ENCODE measurements around the gene CLIC4.
"Not testable (repeated sequence)": the region's sequence is repeated elsewhere in the genome, so short reads cannot be mapped to it uniquely, and the experiment has no call there.

CLIC4 gene

GRCh38 chr1:24884751-24885150, 139.5 kb downstream of the CLIC4 start:
- H3K4me1 ChIP-seq (ENCODE audit: control insufficient read depth in 2 of 2, insufficient read depth in 2 of 2, low read length in 2 of 2) = peaks cover 0 to 2% of the 10 kb centered on the region in 2 donors
- H3K27me3 ChIP-seq (ENCODE audit: control insufficient read depth in 2 of 2, insufficient read depth in 2 of 2, low read length in 2 of 2) = no peaks in the 10 kb centered on the region
- no peaks in the 10 kb centered on the region for H3K9me3 ChIP-seq (ENCODE audit: control insufficient read depth in 2 of 2, low read length in 2 of 2)
- H3K4me3 ChIP-seq (ENCODE audit: low read length in 2 of 2) = no peak overlapping the region
- no peaks in the 10 kb centered on the region for H3K36me3 ChIP-seq (ENCODE audit: control insufficient read depth in 2 of 2, insufficient read depth in 2 of 2, low read length in 2 of 2)
- no peak overlapping the region for H3K9ac ChIP-seq (ENCODE audit: low read depth in 1 of 2, low read length in 2 of 2)
- H3K27ac ChIP-seq (ENCODE audit: low read depth in 2 of 2, low read length in 2 of 2) = no peak overlapping the region

GRCh38 chr1:24886241-24886640, 141.0 kb downstream of the CLIC4 start:
- H3K27me3 ChIP-seq (ENCODE audit: control insufficient read depth in 2 of 2, insufficient read depth in 2 of 2, low read length in 2 of 2) = no peaks in the 10 kb centered on the region

DNA sequence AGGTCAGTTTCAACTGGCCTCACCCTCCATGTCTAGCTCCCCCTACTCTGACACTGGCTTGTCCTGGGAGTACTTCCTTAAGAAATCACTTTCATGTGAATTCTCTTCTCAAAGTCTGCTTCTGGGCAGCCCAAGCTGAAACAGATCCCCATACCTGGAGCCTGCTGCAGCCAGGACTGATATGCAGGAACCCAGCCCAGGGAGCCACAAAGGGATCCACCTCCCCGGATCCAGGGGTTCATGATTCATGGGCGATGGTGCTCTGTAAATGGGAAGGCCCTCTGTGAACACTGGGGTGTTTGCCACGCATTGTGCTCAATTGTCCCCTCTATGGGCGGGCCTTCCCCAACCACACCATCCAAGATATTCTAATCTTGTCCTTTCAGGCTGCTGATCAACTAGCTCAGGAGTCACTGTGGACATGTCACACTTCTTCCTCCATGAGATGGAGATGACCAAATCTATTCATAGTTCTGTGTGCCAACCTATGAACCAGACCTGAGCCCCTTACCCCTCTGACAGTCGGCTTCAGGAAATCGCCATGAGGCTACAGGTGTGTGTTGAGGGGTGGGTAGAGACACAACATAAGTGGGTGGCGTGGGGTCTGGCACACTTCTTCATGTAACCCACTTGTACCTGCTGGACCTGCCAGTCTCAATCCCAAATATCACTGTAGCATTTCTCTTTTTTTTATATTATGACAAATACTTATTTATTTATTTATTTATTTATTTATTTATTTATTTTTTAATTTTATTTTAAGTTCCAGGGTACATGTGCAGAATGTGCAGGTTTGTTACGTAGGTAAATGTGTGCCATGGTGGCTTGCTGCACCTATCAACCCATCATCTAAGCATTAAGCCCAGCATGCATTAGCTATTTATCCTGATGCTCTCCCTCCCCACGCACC, 143.1 kb downstream of the CLIC4 start:
- no peak overlapping the region for H3K9ac ChIP-seq (ENCODE audit: low read depth in 1 of 2, low read length in 2 of 2)
- H3K36me3 ChIP-seq (ENCODE audit: control insufficient read depth in 2 of 2, insufficient read depth in 2 of 2, low read length in 2 of 2) = no peaks in the 10 kb centered on the region
- H3K9me3 ChIP-seq (ENCODE audit: control insufficient read depth in 2 of 2, low read length in 2 of 2) = no peaks in the 10 kb centered on the region
- H3K27ac ChIP-seq (ENCODE audit: low read depth in 2 of 2, low read length in 2 of 2) = no peak overlapping the region
- H3K4me1 ChIP-seq (ENCODE audit: control insufficient read depth in 2 of 2, insufficient read depth in 2 of 2, low read length in 2 of 2) = peaks cover 2 to 18% of the 10 kb centered on the region in 2 donors
- no peak overlapping the region for H3K4me3 ChIP-seq (ENCODE audit: low read length in 2 of 2)
- no peaks in the 10 kb centered on the region for H3K27me3 ChIP-seq (ENCODE audit: control insufficient read depth in 2 of 2, insufficient read depth in 2 of 2, low read length in 2 of 2)

More at GRCh38 chr1:24886241-24886640, 141.0 kb downstream of the CLIC4 start:
- Histone ChIP-seq H3K36me3 (ENCODE audit: control insufficient read depth in 2 of 2, insufficient read depth in 2 of 2, low read length in 2 of 2) (no peaks in the 10 kb centered on the region), H3K9ac (ENCODE audit: low read depth in 1 of 2, low read length in 2 of 2) (no peak overlapping the region), H3K4me1 (ENCODE audit: control insufficient read depth in 2 of 2, insufficient read depth in 2 of 2, low read length in 2 of 2) (peaks cover 2 to 8% of the 10 kb centered on the region in 2 donors), H3K9me3 (ENCODE audit: control insufficient read depth in 2 of 2, low read length in 2 of 2) (no peaks in the 10 kb centered on the region), H3K27ac (ENCODE audit: low read depth in 2 of 2, low read length in 2 of 2) (no peak overlapping the region), H3K4me3 (ENCODE audit: low read length in 2 of 2) (no peak overlapping the region)

DNA sequence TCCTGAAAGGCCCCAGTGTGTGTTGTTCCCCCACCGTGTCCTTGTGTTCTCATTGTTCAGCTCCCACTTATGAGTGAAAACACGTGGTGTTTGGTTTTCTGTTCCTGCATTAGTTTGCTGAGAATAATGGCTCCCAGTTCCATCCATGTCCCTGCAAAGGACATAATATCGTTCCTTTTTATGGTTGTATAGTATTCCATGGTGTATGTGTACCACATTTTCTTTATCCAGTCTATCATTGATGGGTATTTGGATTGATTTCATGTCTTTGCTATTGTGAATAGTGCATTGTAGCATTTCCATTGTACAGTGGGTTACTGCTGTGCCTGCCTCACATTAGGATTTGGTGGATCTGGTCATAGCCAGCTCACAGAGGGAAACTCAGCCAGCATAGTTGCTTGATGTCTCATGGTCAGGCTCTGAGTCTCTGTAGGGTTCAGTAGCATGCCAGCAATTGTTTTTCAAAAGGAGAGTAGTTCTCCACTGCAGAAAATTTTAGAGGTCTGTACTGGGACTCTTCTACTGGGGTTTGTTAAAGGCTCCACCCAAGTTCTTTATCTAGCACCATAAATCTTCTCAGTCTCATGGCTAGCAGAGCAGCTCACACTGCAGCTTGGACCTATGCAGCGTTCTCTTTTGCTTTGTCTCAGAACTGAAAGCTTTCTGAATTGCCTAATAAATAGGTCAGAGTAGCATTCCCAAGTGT, 143.9 kb downstream of the CLIC4 start:
- Histone ChIP-seq H3K36me3 (ENCODE audit: control insufficient read depth in 2 of 2, insufficient read depth in 2 of 2, low read length in 2 of 2) (no peaks in the 10 kb centered on the region), H3K27me3 (ENCODE audit: control insufficient read depth in 2 of 2, insufficient read depth in 2 of 2, low read length in 2 of 2) (no peaks in the 10 kb centered on the region)

GRCh38 chr1:24890887-24891286, 145.6 kb downstream of the CLIC4 start:
- H3K27ac ChIP-seq (ENCODE audit: low read depth in 2 of 2, low read length in 2 of 2) = peak overlapping the region in 1 of 2 donors; percentile 42
- no peak overlapping the region for H3K9ac ChIP-seq (ENCODE audit: low read depth in 1 of 2, low read length in 2 of 2)
- H3K4me3 ChIP-seq (ENCODE audit: low read length in 2 of 2) = no peak overlapping the region
- H3K4me1 ChIP-seq (ENCODE audit: control insufficient read depth in 2 of 2, insufficient read depth in 2 of 2, low read length in 2 of 2) = peaks cover 7 to 27% of the 10 kb centered on the region in 2 donors
- no peaks in the 10 kb centered on the region for H3K9me3 ChIP-seq (ENCODE audit: control insufficient read depth in 2 of 2, low read length in 2 of 2)
- no peaks in the 10 kb centered on the region for H3K27me3 ChIP-seq (ENCODE audit: control insufficient read depth in 2 of 2, insufficient read depth in 2 of 2, low read length in 2 of 2)
- no peaks in the 10 kb centered on the region for H3K36me3 ChIP-seq (ENCODE audit: control insufficient read depth in 2 of 2, insufficient read depth in 2 of 2, low read length in 2 of 2)

More for the DNA sequence above, 143.9 kb downstream of the CLIC4 start:
- no peaks in the 10 kb centered on the region for H3K9me3 ChIP-seq (ENCODE audit: control insufficient read depth in 2 of 2, low read length in 2 of 2)
- no peak overlapping the region for H3K27ac ChIP-seq (ENCODE audit: low read depth in 2 of 2, low read length in 2 of 2)
- no peak overlapping the region for H3K4me3 ChIP-seq (ENCODE audit: low read length in 2 of 2)
- H3K4me1 ChIP-seq (ENCODE audit: control insufficient read depth in 2 of 2, insufficient read depth in 2 of 2, low read length in 2 of 2) = peaks cover 7 to 25% of the 10 kb centered on the region in 2 donors
- H3K9ac ChIP-seq (ENCODE audit: low read depth in 1 of 2, low read length in 2 of 2) = no peak overlapping the region

- Histone ChIP-seq H3K4me1 (ENCODE audit: control insufficient read depth in 2 of 2, insufficient read depth in 2 of 2, low read length in 2 of 2) (peaks cover 6 to 27% of the 10 kb centered on the region in 2 donors), H3K27ac (ENCODE audit: low read depth in 2 of 2, low read length in 2 of 2) (peak overlapping the region in 1 of 2 donors; percentile 42)
- not testable (repeated sequence) for H3K36me3 ChIP-seq (ENCODE audit: control insufficient read depth in 2 of 2, insufficient read depth in 2 of 2, low read length in 2 of 2); H3K9ac ChIP-seq (ENCODE audit: low read depth in 1 of 2, low read length in 2 of 2); H3K9me3 ChIP-seq (ENCODE audit: control insufficient read depth in 2 of 2, low read length in 2 of 2); H3K4me3 ChIP-seq (ENCODE audit: low read length in 2 of 2); H3K27me3 ChIP-seq (ENCODE audit: control insufficient read depth in 2 of 2, insufficient read depth in 2 of 2, low read length in 2 of 2)
Observed at GRCh38 chr1:24891367-24891766, 146.1 kb downstream of the CLIC4 start.

DNA sequence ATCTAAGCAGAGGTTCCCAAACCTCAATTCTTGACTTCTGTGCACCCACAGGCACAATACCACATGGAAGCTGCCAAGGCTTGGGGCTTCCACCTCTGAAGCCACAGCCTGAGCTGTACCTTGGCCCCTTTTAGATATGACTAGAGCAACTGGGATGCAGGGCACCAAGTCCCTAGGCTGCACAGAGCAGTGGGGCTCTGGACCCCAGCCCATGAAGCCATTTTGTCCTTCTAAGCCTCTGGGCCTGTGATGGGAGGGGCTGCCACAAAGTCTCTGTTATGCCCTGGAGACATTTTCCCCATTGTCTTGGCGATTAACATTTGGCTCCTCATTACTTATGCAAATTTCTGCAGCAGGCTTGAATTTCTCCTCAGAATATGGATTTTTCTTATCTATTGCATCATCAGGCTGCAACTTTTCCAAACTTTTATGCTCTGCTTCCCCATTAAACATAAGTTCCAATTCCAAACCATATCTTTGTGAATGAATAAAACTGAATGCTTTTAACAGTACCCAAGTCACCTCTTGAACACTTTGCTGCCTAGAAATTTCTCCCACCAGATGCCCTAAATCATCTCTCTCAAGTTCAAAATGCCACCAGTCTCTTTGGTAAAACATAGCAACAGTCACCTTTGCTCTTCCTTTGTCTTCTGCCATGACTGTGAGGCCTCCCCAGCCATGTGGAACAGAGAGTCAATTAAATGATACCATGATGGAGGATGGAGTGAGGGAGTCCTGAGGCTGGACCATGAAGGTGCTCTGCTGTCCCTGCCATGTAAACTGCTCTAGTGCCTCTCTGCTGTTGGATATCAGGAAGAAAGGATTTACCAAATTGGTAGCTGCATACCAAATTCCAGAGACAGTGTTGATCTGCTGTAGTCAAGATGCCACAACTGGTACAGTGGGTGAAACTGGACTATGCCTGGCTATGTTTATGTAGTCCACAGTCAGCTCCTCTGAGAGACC, 147.2 kb downstream of the CLIC4 start:
- Histone ChIP-seq H3K9ac (ENCODE audit: low read depth in 1 of 2, low read length in 2 of 2) (peak overlapping the region in 1 of 2 donors; percentile 7), H3K9me3 (ENCODE audit: control insufficient read depth in 2 of 2, low read length in 2 of 2) (no peaks in the 10 kb centered on the region), H3K4me3 (ENCODE audit: low read length in 2 of 2) (no peak overlapping the region), H3K36me3 (ENCODE audit: control insufficient read depth in 2 of 2, insufficient read depth in 2 of 2, low read length in 2 of 2) (no peaks in the 10 kb centered on the region), H3K4me1 (ENCODE audit: control insufficient read depth in 2 of 2, insufficient read depth in 2 of 2, low read length in 2 of 2) (peaks cover 6 to 30% of the 10 kb centered on the region in 2 donors), H3K27ac (ENCODE audit: low read depth in 2 of 2, low read length in 2 of 2) (peak overlapping the region; percentile 72 to 88), H3K27me3 (ENCODE audit: control insufficient read depth in 2 of 2, insufficient read depth in 2 of 2, low read length in 2 of 2) (no peaks in the 10 kb centered on the region)

DNA sequence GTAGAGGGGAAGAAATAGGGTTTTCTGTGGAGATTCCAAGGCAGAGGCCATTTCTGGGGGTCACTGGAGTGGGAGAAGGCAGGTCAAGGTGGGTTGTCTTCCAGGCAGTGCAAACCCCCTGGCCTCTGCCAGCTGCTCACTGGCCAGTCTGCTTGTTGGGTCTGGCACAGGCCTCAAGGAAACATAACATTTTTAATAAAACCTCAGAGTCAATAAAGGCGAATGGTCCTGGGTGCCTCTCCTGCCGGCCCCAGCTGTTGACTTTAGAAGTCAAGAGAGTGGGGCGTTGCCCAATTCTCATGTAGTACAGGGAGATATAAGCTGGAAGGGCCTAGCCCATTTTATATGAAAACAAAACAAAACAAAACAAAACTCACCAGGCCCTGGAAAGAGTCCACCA, 148.2 kb downstream of the CLIC4 start:
- H3K27ac ChIP-seq (ENCODE audit: low read depth in 2 of 2, low read length in 2 of 2) = peak overlapping the region; percentile 72 to 88
- no peaks in the 10 kb centered on the region for H3K36me3 ChIP-seq (ENCODE audit: control insufficient read depth in 2 of 2, insufficient read depth in 2 of 2, low read length in 2 of 2)
- H3K4me3 ChIP-seq (ENCODE audit: low read length in 2 of 2) = peak overlapping the region in 1 of 2 donors; percentile 3
- H3K4me1 ChIP-seq (ENCODE audit: control insufficient read depth in 2 of 2, insufficient read depth in 2 of 2, low read length in 2 of 2) = peaks cover 15 to 37% of the 10 kb centered on the region in 2 donors
- no peaks in the 10 kb centered on the region for H3K27me3 ChIP-seq (ENCODE audit: control insufficient read depth in 2 of 2, insufficient read depth in 2 of 2, low read length in 2 of 2)
- H3K9me3 ChIP-seq (ENCODE audit: control insufficient read depth in 2 of 2, low read length in 2 of 2) = no peaks in the 10 kb centered on the region
- H3K9ac ChIP-seq (ENCODE audit: low read depth in 1 of 2, low read length in 2 of 2) = peak overlapping the region in 1 of 2 donors; percentile 50

Measured in mucosa of rectum (tissue), 2 donors.